NCI-H2196 treated with DMSO at 0.1 percent for 48 hours (cell line): ENCODE data around the gene AP1S1.

ENCODE experiments used
- DNase-seq: peaks from one replicate; lab custom pipeline; 2025; ENCODE audit not compliant: unreplicated experiment; lab: John Stamatoyannopoulos, UW

The AP1S1 gene

GRCh38 chr7:101156277-101156676 is 2.0 kb downstream of the AP1S1 start:
- DNase-seq, result no peak

- DNase-seq, result no peak
Measured at GRCh38 chr7:101156866-101157589, 2.8 kb downstream of the AP1S1 start.

GRCh38 chr7:101159696-101160674 is 5.7 kb downstream of the AP1S1 start:
- DNase-seq, result no peak

GRCh38 chr7:101160910-101161309 is 6.6 kb downstream of the AP1S1 start:
- DNase-seq, result no peak

- no peak for DNase-seq
Measured at GRCh38 chr7:101161692-101162471, 7.6 kb downstream of the AP1S1 start.

GRCh38 chr7:101162551-101163278 is 8.4 kb downstream of the AP1S1 start:
- DNase-seq, result peak; percentile 75

- DNase-seq, result peak; percentile 80
Measured at GRCh38 chr7:101163279-101164070, 9.2 kb downstream of the AP1S1 start.

- no peak for DNase-seq
Measured at GRCh38 chr7:101164071-101164840, 10.0 kb downstream of the AP1S1 start.

- peak; percentile 89 for DNase-seq
Measured at GRCh38 chr7:101165075-101165957, 11.0 kb downstream of the AP1S1 start, which contains the start of gene VGF. TSS of gene VGF (minus strand) at chr7:101165569. CDS start at chr7:101164843, 726 bp downstream.

- DNase-seq, result no peak
Measured at GRCh38 chr7:101165958-101166647, 11.8 kb downstream of the AP1S1 start.

- DNase-seq, result no peak
Measured at GRCh38 chr7:101166648-101166908, 12.3 kb downstream of the AP1S1 start.

- DNase-seq, result no peak
Measured at GRCh38 chr7:101166909-101167644, 12.8 kb downstream of the AP1S1 start.

- no peak for DNase-seq
Measured at GRCh38 chr7:101167645-101168411, 13.6 kb downstream of the AP1S1 start.

- DNase-seq, result no peak
Measured at GRCh38 chr7:101168412-101169049, 14.3 kb downstream of the AP1S1 start.

GRCh38 chr7:101169110-101169837 is 15.0 kb downstream of the AP1S1 start:
- DNase-seq, result no peak
